Measurements from ENCODE around the gene EEFSEC. TPM values are rescaled to one million over a fixed set of nuclear protein-coding genes. Genes with fewer than 3 reads are reported as not detected.

EEFSEC gene
- total RNA-seq, 1 experiment from 2014 or later, result 15.4 TPM

DNA sequence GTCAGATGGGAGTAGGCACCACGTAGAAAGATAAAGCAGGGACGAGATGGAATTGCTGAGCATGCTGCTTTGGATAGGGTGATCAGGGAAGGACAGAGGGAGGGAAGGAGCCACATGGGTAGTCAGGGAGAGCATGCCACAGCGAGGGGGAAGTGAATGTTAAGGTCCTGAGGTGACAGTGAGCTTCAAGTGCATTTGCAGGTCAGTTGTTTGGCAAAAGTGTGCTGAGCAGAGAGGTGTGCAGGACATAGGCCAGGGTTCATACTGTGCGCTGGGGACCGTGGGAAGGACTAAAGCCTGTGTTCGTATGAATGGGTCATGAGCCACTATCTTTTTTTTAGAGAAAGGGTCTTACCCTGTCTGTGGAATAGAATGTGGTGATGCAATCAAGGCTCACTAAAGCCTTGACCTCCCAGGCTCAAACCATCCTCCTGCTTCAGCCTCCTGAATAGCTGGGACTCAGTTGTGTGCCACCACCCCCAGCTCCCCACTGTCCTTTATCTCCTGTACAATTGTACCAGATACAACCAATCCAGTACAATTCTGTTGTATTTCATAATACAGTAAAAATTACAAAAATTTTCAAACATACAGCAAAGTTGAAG, 205.9 kb downstream of the EEFSEC start:
- ATAC-seq, result 0 out of 2 replicates have a peak, but pooled peaks have one; percentile 14
- DNase-seq (ENCODE audit: low read depth, low spot score), result no peak
- H3K27ac ChIP-seq (ENCODE audit: low read length), result no peak overlapping the region
- intact Hi-C loops (cut with micrococcal nuclease; ENCODE audit: unreplicated experiment) (no loop called here), in situ Hi-C loops (cut with HindIII; ENCODE audit: low pct_unique_long_range_greater_than_20kb, low sequenced_read_pairs) (no loop called here)
- TF ChIP-seq POLR2AphosphoS5 (IDR thresholded peaks at IDR 0.05; ENCODE audit: low read depth, low read length), result no peak
- no TSS peak for BruUV-seq (replicated peaks)
- no peaks in the 10 kb centered on the region for H3K36me3 ChIP-seq (ENCODE audit: control insufficient read depth, insufficient read depth, low read length)
- H3K27me3 ChIP-seq (ENCODE audit: control insufficient read depth, insufficient read depth, low read length), result no peaks in the 10 kb centered on the region
- no peaks in the 10 kb centered on the region; the same call in 1 of the 2 replicates for H3K4me1 ChIP-seq (ENCODE audit: control insufficient read depth, insufficient read depth, low read length)
- POLR2A ChIA-PET, result no interaction called here
- CTCF ChIA-PET, result no interaction called here
- no peak overlapping the region for H3K4me3 ChIP-seq (ENCODE audit: low read depth in 2 of 2, low read length in 2 of 2)
- H3K9me3 ChIP-seq (ENCODE audit: control insufficient read depth, insufficient read depth, low read depth, low read length), result no peaks in the 10 kb centered on the region

DNA sequence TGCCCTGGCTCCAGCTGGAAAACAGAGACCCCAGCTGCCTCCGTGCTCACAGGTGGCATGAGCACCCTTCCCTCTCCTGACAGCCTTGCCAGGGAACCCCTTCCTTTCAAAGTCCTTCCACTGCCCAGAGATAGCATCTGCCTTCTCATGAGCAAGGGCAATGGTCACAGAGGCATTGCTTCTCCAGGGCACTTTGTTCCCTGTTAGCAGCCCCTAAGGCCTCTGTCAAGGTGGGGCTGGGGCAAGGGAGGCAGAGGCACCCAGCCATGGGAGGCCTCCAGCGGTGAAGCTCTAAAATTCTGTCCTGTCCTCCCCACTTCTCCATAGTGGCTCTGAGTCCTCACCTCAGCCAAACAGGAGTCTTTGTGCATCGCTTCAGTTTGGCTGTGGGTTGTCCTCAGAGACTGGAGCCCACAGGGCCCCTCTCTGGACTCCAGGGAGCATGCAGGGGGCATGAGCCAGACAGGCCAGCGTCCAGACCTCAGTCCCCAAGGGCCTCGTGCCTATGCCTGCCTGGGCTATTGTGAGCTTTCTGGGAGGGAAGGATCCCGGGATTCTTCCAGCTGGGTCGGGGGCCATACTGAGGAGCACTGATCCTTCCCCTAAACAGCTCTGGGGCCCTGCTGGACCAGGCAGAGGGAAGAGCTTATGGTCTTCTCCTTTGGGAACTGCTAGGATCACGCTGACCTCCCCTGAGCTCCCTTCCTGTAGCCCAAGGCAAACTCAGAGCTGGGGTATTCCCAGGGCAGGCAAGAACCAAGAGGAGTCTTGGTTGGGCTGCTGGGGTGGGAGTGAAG, 206.8 kb downstream of the EEFSEC start:
- TF ChIP-seq POLR2AphosphoS5 (IDR thresholded peaks at IDR 0.05; ENCODE audit: low read depth, low read length) (no peak), SIN3A (IDR thresholded peaks at IDR 0.05; ENCODE audit: borderline replicate concordance, insufficient read depth, low read depth, low read length) (no peak), TCF7L2 (IDR thresholded peaks at IDR 0.05; ENCODE audit: low read depth, low read length) (no peak)
- TF ChIP-seq, protein P1, sequence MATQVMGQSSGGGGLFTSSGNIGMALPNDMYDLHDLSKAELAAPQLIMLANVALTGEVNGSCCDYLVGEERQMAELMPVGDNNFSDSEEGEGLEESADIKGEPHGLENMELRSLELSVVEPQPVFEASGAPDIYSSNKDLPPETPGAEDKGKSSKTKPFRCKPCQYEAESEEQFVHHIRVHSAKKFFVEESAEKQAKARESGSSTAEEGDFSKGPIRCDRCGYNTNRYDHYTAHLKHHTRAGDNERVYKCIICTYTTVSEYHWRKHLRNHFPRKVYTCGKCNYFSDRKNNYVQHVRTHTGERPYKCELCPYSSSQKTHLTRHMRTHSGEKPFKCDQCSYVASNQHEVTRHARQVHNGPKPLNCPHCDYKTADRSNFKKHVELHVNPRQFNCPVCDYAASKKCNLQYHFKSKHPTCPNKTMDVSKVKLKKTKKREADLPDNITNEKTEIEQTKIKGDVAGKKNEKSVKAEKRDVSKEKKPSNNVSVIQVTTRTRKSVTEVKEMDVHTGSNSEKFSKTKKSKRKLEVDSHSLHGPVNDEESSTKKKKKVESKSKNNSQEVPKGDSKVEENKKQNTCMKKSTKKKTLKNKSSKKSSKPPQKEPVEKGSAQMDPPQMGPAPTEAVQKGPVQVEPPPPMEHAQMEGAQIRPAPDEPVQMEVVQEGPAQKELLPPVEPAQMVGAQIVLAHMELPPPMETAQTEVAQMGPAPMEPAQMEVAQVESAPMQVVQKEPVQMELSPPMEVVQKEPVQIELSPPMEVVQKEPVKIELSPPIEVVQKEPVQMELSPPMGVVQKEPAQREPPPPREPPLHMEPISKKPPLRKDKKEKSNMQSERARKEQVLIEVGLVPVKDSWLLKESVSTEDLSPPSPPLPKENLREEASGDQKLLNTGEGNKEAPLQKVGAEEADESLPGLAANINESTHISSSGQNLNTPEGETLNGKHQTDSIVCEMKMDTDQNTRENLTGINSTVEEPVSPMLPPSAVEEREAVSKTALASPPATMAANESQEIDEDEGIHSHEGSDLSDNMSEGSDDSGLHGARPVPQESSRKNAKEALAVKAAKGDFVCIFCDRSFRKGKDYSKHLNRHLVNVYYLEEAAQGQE (IDR thresholded peaks at IDR 0.05; ENCODE audit: insufficient read depth in 1 of 2, low read depth in 2 of 2, low read length in 1 of 2), result no peak
- TF ChIP-seq, protein P2, sequence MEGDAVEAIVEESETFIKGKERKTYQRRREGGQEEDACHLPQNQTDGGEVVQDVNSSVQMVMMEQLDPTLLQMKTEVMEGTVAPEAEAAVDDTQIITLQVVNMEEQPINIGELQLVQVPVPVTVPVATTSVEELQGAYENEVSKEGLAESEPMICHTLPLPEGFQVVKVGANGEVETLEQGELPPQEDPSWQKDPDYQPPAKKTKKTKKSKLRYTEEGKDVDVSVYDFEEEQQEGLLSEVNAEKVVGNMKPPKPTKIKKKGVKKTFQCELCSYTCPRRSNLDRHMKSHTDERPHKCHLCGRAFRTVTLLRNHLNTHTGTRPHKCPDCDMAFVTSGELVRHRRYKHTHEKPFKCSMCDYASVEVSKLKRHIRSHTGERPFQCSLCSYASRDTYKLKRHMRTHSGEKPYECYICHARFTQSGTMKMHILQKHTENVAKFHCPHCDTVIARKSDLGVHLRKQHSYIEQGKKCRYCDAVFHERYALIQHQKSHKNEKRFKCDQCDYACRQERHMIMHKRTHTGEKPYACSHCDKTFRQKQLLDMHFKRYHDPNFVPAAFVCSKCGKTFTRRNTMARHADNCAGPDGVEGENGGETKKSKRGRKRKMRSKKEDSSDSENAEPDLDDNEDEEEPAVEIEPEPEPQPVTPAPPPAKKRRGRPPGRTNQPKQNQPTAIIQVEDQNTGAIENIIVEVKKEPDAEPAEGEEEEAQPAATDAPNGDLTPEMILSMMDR (IDR thresholded peaks at IDR 0.05), result no peak
- BruUV-seq (replicated peaks), result no TSS peak
- Histone ChIP-seq H3K27ac (ENCODE audit: low read length) (no peak overlapping the region; the same call in 1 of the 2 replicates), H3K9me3 (ENCODE audit: control insufficient read depth, insufficient read depth, low read depth, low read length) (no peaks in the 10 kb centered on the region), H3K36me3 (ENCODE audit: control insufficient read depth, insufficient read depth, low read length) (no peaks in the 10 kb centered on the region), H3K27me3 (ENCODE audit: control insufficient read depth, insufficient read depth, low read length) (no peaks in the 10 kb centered on the region), H3K4me1 (ENCODE audit: control insufficient read depth, insufficient read depth, low read length) (no peaks in the 10 kb centered on the region; the same call in 1 of the 2 replicates), H3K4me3 (ENCODE audit: low read depth in 2 of 2, low read length in 2 of 2) (no peak overlapping the region)
- ATAC-seq, result no peak
- ChIA-PET POLR2A (no interaction called here), CTCF (interaction anchor here (0.5 kb wide), 1 partner anchor 65 kb away, joined by 4 read pairs; no protein-coding TSS in a partner anchor)
- no peak for DNase-seq (ENCODE audit: low read depth, low spot score)
- intact Hi-C loops (cut with micrococcal nuclease; ENCODE audit: unreplicated experiment) (no loop called here), in situ Hi-C loops (cut with HindIII; ENCODE audit: low pct_unique_long_range_greater_than_20kb, low sequenced_read_pairs) (no loop called here)

All from Panc1 (cell line).